Activated gamma-delta T cell treated with Interleukin-2 at 50 U/mL for 16 hours (primary cell): ENCODE measurements around the gene TBXAS1.
"Not testable (repeated sequence)": the region's sequence is repeated elsewhere in the genome, so short reads cannot be mapped to it uniquely, and the experiment has no call there.

ENCODE experiments used
- DNase-seq: peaks from one replicate; pipeline ENCODE4 v3.0.0-alpha.2; 2020

The TBXAS1 gene

DNA sequence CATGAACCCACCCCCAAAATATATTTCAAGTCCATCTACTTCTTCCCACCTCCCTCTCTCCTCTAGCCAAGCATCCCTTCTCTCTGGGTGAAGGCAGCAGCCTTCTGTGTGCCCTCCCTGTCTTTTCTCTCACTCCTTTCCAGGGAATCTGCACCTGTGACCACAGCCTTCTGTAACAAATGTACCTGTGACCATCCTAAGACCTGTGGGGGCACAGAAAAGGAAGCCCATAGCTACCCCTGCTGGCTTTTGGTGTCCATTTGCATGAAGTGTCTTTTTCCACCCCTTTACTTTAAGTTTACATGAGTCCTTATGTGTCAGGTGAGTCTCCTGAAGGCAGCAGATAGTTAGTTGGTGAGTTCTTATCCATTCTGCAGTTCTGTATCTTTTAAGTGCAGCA lies 2.0 kb upstream of the TBXAS1 start:
- DNase-seq: no peak

DNA sequence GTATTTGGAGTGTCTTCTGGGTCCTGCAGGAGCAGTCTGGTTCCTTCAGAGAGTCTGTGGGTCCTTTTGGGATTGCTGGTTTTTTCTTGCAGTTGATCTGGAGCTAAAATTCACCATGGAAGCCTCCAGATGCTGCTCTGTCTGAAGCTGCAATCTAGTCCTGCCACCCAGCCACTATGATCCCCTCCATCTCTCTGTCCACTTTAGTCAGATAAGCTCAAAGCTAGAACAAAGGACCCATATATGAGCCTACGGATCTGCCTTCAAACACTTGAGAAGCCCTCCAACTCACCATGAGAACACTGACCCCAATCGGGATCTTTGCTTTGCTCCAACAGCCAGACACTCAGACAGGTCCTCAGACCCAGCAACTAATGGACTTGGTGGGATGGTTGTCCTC lies 618 bp upstream of the TBXAS1 start:
- DNase-seq: no peak

GRCh38 chr7:139829775-139830117 lies 682 bp downstream of the TBXAS1 start:
- no peak for DNase-seq

- DNase-seq: no peak
Observed at GRCh38 chr7:139830292-139830691, 1.2 kb downstream of the TBXAS1 start.

- DNase-seq: no peak
Observed at GRCh38 chr7:139830782-139831501, 1.9 kb downstream of the TBXAS1 start.

GRCh38 chr7:139835848-139836247 lies 6.8 kb downstream of the TBXAS1 start:
- not testable (repeated sequence) for DNase-seq

- DNase-seq: not testable (repeated sequence)
Observed at GRCh38 chr7:139837291-139837690, 8.2 kb downstream of the TBXAS1 start.

- no peak for DNase-seq
Observed at GRCh38 chr7:139838276-139838675, 9.2 kb downstream of the TBXAS1 start.

- no peak for DNase-seq
Observed at GRCh38 chr7:139838876-139839275, 9.8 kb downstream of the TBXAS1 start.

DNA sequence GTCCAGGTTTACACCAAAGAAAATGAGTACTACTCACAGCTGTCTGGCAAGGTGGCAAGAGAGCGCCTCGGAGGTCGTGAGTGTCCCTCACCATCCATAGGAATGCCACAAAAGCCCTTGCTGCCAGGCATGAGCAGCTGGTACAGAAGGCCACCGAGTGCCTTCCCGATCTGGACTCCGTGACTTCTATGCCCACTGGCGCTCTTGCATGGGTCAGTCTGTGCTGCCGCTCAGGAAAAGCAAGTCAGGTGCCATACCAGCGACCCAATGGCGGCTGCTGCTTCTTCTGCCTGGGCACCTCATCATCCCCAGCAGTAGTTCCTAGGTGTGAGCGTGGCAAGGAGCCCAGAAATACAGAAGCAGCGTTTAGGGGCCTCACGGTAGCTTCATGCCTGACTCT lies 11.7 kb downstream of the TBXAS1 start:
- DNase-seq: no peak

GRCh38 chr7:139842401-139843210 lies 13.5 kb downstream of the TBXAS1 start:
- no peak for DNase-seq

DNA sequence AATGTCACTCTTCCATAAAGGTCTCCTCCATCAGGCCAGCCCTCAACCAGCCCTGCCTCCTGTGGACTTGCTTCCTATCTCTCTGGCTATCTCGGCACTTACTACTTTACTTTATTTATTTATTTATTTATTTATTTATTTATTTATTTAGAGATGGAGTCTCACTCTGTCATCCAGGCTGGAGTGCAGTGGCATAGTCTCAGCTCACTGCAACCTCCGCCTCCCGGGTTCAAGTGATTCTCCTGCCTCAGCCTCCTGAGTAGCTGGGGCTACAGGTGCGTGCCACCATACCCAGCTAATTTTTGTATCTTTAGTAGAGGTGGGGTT lies 14.1 kb downstream of the TBXAS1 start:
- DNase-seq: not testable (repeated sequence)

GRCh38 chr7:139844779-139845442 lies 15.8 kb downstream of the TBXAS1 start:
- DNase-seq: no peak

- DNase-seq: no peak
Observed at GRCh38 chr7:139845443-139845805, 16.4 kb downstream of the TBXAS1 start.

DNA sequence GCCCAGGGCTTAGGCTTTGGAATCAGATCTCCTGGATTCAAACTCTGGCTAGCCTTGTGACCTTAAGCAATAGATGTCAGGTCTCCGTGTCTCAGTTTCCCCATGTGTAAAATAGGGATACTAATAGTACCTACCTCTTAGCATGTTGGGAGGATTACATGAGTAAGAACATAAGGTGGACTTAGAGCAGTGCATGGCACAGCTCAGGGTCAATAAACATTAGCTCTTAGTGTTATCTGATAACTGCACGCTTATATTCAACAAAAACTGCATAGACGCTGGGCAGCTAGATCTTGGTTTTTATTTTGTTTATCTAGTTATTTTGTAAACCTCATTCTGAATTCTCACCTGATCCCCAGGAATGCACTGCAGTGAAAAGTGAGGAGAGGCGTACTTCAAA lies 17.2 kb downstream of the TBXAS1 start:
- no peak for DNase-seq

- no peak for DNase-seq
Observed at GRCh38 chr7:139848274-139848673, 19.2 kb downstream of the TBXAS1 start.

DNA sequence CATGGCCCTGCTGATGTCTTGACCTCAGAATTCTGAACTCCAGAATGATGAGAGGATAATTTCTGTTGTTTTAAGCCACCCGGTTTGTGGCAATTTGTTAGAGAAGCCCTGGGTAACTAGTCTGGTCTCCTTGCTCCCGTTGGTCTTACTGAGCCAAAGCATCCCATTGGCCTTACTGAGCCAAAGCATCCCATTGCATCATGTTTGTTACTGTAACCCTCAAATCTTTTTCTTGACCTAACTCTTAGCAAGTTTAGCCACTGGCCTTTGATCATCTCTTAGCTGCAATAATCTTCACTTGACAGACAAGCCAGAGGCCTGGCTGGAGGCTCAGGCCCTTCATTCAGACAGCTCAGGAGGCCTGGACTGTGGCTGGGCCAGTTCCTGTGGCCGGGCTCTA lies 21.8 kb downstream of the TBXAS1 start:
- no peak for DNase-seq

GRCh38 chr7:139851770-139852481 lies 22.9 kb downstream of the TBXAS1 start:
- no peak for DNase-seq

GRCh38 chr7:139852482-139852845 lies 23.4 kb downstream of the TBXAS1 start:
- no peak for DNase-seq

GRCh38 chr7:139853506-139854123 lies 24.6 kb downstream of the TBXAS1 start:
- DNase-seq: no peak

DNA sequence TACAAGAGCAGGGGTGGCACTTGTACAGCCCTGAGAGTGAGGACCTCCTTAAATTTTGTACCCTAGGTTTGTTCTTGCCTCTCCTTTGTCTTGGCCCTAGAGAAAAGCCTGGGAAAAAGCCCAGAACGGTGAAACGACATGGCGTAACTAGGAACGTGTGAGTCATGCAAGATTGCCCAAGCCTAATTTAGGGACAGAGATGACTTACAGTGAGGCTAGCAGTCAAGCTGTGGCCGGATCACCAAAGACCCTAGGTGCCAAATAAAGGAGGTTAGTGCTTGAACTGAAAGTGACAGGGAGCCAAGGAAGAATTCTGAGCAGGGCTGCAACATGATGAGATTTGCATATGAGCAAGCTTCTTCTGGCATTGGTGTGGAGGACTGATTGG lies 25.1 kb downstream of the TBXAS1 start:
- DNase-seq: no peak

GRCh38 chr7:139854803-139855497 lies 25.9 kb downstream of the TBXAS1 start:
- DNase-seq: peak; percentile 19
